ENCODE measurements around the gene POLR1A. TPM values are rescaled to one million over a fixed set of nuclear protein-coding genes. Genes with fewer than 3 reads are reported as not detected.

The POLR1A gene
- 19.9 to 25.9 TPM (median 21.7 TPM) in 5 replicates for total RNA-seq (2022; extraction: Qiagen RNA extraction)

GRCh38 chr2:86105252-86105968 is at the start of gene POLR1A:
Gene POLR1A (minus strand): TSS chr2:86105886. CDS start chr2:86105776, 110 bp downstream.

DNA sequence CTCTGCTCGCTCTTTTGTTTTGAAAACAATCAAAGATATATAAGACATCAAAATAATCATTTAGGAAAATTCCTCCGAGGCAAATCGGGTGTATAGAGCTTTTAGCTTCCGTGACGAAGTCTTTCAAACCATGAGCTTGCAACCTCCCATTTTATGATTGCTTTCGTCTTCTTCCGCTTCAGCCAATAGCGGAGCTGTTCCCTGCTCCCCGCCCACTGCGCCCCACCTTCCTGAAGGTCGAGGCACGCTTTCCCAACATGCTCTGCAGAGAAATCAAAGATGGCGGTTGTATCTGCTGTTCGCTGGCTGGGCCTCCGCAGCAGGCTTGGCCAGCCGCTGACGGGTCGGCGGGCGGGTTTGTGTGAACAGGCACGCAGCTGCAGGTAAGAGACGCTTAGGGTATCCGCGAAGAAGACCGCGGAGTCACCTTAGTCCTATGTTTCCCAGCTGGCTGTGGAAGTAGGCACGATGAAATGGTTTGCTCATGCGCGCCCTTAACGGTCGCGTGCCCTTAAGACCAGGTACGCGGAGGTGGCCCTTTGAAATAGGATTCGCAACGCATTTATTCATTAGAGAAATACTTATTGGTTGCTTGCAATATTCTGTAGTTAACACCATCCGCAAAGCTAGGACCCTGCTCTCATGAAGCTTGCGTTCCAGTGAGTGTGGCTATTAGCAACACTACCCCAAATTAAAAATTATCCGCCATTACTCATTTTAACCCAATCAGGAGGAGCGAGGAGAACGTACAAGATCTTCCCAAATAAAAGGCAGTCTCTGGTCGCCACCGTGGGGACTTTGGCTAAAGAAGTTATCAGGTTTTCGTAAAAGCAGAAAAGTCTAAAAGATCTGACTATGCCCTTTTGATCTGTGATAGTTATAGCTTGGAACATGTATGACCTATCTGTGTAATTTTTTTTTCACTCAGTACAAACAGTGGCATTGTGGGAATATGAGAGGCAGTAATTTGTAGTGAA is 571 bp upstream of the POLR1A start, which contains the start of gene PTCD3:
Gene PTCD3, plus strand, starts transcription at position 267 of the 977 bp plus-strand sequence. Its CDS starts 13 bp downstream, at position 280.

Other genes starting within 250 kb of the POLR1A start
- gene ST3GAL5, start 216.9 kb downstream of the POLR1A start, total RNA-seq (2022; extraction: Qiagen RNA extraction), result 25.7 to 36.8 TPM (median 29.6 TPM) in 5 replicates
- 47.4 to 111 TPM (median 72.8 TPM) in 5 replicates for gene PTCD3, start 349 bp upstream of the POLR1A start, total RNA-seq (2022; extraction: Qiagen RNA extraction)
- gene IMMT, start 89.6 kb upstream of the POLR1A start, total RNA-seq (2022; extraction: Qiagen RNA extraction), result 103 to 124 TPM (median 107 TPM) in 5 replicates
- gene MRPL35, start 93.6 kb upstream of the POLR1A start, total RNA-seq (2022; extraction: Qiagen RNA extraction), result 71.9 to 96.3 TPM (median 73.8 TPM) in 5 replicates
- 0.88 to 1.2 TPM (median 1.1 TPM) in 5 replicates for gene REEP1, start 231.7 kb upstream of the POLR1A start, total RNA-seq (2022; extraction: Qiagen RNA extraction)

All from A549 treated with Hydrocortisone at 1 μM for 4 hours (cell line).